HFF-Myc (cell line): ENCODE results near the gene TPCN1.

Experiments
- DNase-seq: peaks from one replicate; pipeline ENCODE4 v3.0.0-alpha.2; 2011; ENCODE audit warnings: low read depth; ENCODE audit errors: extremely low read depth
- H3K4me3 ChIP-seq: replicated peaks from 2 replicates; pipeline ENCODE4 v1.5.1; 2011; ENCODE audit warnings: low read depth, mild to moderate bottlenecking, control low read depth, low read length
- CTCF ChIP-seq: IDR thresholded peaks from 2 replicates; pipeline ENCODE4 v1.5.1; 2012; ENCODE audit warnings: mild to moderate bottlenecking, low read depth, low read length, control low read depth; ENCODE audit errors: missing control alignments

The TPCN1 gene

DNA sequence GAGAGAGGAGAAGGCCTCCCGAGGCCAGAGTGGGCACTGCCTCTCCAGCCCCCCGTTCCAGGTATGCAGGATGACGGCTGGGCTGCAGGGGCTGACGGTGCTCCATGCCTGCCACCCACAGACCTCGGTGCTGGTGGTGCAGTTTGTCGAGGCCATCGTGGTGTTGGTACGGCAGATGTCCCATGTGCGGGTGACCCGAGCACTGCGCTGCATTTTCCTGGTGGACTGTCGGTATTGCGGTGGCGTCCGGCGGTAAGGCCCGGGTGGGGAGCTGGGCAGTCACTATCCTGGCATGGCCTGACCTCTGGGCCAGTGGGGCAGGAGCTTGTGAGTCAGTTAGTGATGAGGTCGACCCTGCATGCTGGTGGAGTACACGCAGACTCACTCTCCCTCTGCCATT is 47.4 kb downstream of the TPCN1 start:
- H3K4me3 ChIP-seq: no peak overlapping the region
- DNase-seq: no peak
- TF ChIP-seq CTCF: no peak

- H3K4me3 ChIP-seq: no peak overlapping the region
- DNase-seq: no peak
- TF ChIP-seq CTCF: no peak
Measured at GRCh38 chr12:113269257-113269943, 48.1 kb downstream of the TPCN1 start.

DNA sequence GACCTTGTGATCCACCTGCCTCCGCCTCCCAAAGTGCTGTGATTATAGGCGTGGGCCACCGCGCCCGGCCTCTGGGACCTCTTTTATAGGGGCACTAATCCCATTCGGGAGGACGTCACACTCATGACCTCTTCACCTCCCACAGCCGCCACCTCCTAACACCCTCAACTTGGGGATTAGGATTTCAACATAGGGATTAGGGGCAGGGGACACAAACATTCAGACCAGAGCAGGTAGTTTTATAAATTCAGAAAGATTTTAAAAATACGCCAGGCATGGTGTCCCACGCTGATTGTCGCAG is 49.4 kb downstream of the TPCN1 start:
- H3K4me3 ChIP-seq: no peak overlapping the region
- DNase-seq: no peak
- no peak for TF ChIP-seq CTCF

DNA sequence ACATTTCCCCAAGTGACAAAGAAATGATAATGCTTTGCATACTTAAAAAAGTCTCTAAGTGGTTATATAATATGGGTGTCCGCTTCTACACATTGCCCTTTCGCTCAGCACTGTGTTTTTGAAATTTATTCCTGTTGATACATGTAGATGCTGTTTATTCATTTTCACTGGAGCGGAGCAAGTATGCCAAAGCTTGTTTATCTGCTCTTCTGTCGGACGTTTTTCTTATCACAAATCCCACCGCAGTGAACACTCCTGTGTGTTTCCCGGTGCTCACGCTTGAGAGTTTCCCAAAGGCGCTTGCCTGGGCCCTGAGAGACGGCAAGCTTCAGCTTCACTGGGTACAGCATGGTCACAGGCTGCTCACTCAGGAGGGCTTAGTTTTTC is 50.2 kb downstream of the TPCN1 start:
- TF ChIP-seq CTCF: no peak
- no peak for DNase-seq
- H3K4me3 ChIP-seq: no peak overlapping the region

- DNase-seq: peak; percentile 37
- no peak overlapping the region for H3K4me3 ChIP-seq
- no peak for TF ChIP-seq CTCF
Measured at GRCh38 chr12:113271853-113272561, 50.7 kb downstream of the TPCN1 start.

GRCh38 chr12:113273053-113273725 is 51.9 kb downstream of the TPCN1 start:
- DNase-seq: no peak
- no peak for TF ChIP-seq CTCF
- H3K4me3 ChIP-seq: no peak overlapping the region
